OCI-LY7 (cell line): ENCODE results near the gene TMC1.

ENCODE experiments used
- EZH2phosphoT487 ChIP-seq: fragments of 200-600 bp; sonication (generic); IDR thresholded peaks from 2 replicates; pipeline ENCODE4 v1.6.1; 2018; ENCODE audit warnings: low read depth, borderline replicate concordance, mild to moderate bottlenecking, mixed run types, antibody characterized with exemption, low read length, moderate library complexity, mixed read lengths
- TF ChIP-seq, protein P1 (sequence below): fragments of 200-600 bp; sonication (generic); conservative IDR thresholded peaks from 2 replicates; pipeline ENCODE4 v1.5.1; 2014; ENCODE audit warnings: mild to moderate bottlenecking, antibody characterized with exemption, low read length, moderate library complexity, mixed read lengths

DNA sequence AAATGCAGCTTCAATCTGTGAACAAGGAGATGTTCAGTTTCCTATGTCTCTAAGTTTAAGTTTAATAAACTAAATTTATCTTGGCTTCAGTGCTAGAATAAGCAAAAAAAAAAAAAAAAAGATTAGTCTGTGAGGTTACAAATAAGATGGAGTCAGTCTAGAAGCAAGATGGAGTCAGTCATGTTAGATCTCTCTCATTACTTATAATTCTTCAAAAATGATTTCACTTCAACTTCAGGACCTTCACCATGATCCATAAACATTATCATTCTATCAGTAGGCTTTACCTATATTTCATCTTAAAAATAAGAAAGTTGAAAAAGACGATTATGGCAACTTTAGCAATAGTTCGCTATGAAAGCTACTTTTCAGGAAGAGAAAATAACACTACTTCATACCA lies 30.2 kb upstream of the TMC1 start:
- no peak for TF ChIP-seq EZH2phosphoT487
- TF ChIP-seq, protein P1, sequence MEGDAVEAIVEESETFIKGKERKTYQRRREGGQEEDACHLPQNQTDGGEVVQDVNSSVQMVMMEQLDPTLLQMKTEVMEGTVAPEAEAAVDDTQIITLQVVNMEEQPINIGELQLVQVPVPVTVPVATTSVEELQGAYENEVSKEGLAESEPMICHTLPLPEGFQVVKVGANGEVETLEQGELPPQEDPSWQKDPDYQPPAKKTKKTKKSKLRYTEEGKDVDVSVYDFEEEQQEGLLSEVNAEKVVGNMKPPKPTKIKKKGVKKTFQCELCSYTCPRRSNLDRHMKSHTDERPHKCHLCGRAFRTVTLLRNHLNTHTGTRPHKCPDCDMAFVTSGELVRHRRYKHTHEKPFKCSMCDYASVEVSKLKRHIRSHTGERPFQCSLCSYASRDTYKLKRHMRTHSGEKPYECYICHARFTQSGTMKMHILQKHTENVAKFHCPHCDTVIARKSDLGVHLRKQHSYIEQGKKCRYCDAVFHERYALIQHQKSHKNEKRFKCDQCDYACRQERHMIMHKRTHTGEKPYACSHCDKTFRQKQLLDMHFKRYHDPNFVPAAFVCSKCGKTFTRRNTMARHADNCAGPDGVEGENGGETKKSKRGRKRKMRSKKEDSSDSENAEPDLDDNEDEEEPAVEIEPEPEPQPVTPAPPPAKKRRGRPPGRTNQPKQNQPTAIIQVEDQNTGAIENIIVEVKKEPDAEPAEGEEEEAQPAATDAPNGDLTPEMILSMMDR = no peak
